DOHH2 (cell line): ENCODE data around the gene SLC27A5.

Experiments
- EZH2phosphoT487 ChIP-seq: fragments of 200-600 bp; sonication (generic); IDR thresholded peaks from 2 replicates; pipeline ENCODE4 v1.6.1; 2017; ENCODE audit warnings: borderline replicate concordance, mild to moderate bottlenecking, antibody characterized with exemption, low read length, moderate library complexity, mixed read lengths
- TF ChIP-seq, protein P1 (sequence below): fragments of 200-600 bp; sonication (generic); IDR thresholded peaks from one replicate; pipeline ENCODE4 v1.5.1; 2014; ENCODE audit warnings: antibody characterized with exemption, mild to moderate bottlenecking, low read depth, low read length; ENCODE audit not compliant: poor library complexity, severe bottlenecking

DNA sequence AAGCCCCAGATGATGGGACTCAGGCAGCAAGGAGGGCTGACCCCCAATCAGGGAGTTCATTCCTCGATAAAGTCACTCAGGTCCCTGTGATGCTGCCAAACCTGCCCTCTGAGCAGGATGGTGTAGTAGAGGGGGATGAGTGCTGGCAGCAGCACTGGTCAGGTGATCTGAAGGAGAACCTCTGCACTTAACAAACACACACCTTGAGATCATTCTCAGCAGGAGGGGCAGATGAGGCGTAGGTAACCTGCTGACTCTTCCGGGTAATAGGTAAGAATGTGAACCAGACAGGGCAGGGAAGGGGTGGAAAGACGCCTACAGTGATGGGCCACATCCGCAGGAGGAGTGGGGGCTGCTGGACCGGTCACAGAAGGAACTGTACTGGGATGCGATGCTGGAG lies 32.5 kb downstream of the SLC27A5 start:
- TF ChIP-seq, protein P1, sequence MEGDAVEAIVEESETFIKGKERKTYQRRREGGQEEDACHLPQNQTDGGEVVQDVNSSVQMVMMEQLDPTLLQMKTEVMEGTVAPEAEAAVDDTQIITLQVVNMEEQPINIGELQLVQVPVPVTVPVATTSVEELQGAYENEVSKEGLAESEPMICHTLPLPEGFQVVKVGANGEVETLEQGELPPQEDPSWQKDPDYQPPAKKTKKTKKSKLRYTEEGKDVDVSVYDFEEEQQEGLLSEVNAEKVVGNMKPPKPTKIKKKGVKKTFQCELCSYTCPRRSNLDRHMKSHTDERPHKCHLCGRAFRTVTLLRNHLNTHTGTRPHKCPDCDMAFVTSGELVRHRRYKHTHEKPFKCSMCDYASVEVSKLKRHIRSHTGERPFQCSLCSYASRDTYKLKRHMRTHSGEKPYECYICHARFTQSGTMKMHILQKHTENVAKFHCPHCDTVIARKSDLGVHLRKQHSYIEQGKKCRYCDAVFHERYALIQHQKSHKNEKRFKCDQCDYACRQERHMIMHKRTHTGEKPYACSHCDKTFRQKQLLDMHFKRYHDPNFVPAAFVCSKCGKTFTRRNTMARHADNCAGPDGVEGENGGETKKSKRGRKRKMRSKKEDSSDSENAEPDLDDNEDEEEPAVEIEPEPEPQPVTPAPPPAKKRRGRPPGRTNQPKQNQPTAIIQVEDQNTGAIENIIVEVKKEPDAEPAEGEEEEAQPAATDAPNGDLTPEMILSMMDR, result no peak
- TF ChIP-seq EZH2phosphoT487, result no peak
